Uterus (tissue), 2 donors: ENCODE measurements around the gene RBBP8NL.
"Not testable (repeated sequence)": the region's sequence is repeated elsewhere in the genome, so short reads cannot be mapped to it uniquely, and the experiment has no call there.

Source experiments
- CTCF ChIP-seq, 4 experiments: fragments of 200-600 bp in 2 of 4; fragments of 450-650 bp in 2 of 4; sonication (generic) in 2 of 4; IDR thresholded peaks; one replicate each; pipeline ENCODE4 v1.5.1; 2016 to 2019; ENCODE audit warnings: antibody characterized with exemption in 4 of 4, mild to moderate bottlenecking in 2 of 4, moderate library complexity in 1 of 4
- POLR2A ChIP-seq, 2 donors: fragments of 450-650 bp; IDR thresholded peaks; one replicate each; pipeline ENCODE4 v1.6.1; 2016; ENCODE audit warnings: antibody characterized with exemption in 2 of 2, mild to moderate bottlenecking in 1 of 2, moderate library complexity in 1 of 2

DNA sequence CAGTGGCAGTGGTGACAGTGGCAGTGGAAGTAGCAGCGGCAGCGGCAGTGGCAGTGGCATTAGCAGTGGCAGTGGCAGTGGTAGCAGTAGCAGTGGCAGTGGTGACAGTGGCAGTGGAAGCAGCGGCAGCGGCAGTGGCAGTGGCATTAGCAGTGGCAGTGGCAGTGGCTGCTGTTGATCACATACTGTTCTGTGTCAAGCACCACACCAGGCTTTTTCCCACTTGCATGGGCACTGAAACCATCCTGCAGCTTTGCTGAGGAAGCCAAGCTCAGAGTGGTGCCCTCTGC is 1.3 kb downstream of the RBBP8NL start:
- not testable (repeated sequence) for TF ChIP-seq POLR2A, CTCF (IDR thresholded peaks at IDR 0.05)
